DND-41 (cell line): ENCODE results near the gene SPRYD4.

Experiments
- CTCF ChIP-seq: IDR thresholded peaks from 2 replicates; pipeline ENCODE4 v1.5.1; 2012; ENCODE audit warnings: borderline replicate concordance, low read length, moderate library complexity, mild to moderate bottlenecking; ENCODE audit not compliant: poor library complexity, severe bottlenecking; ENCODE audit errors: extremely low read depth
- EZH2 ChIP-seq: IDR thresholded peaks from 3 replicates; pipeline ENCODE4 v1.6.1; 2012; ENCODE audit warnings: borderline replicate concordance, low read depth, mild to moderate bottlenecking, moderate library complexity, low read length, inconsistent platforms; ENCODE audit not compliant: severe bottlenecking

GRCh38 chr12:56476972-56477432, 8.6 kb downstream of the SPRYD4 start:
- TF ChIP-seq CTCF: no peak
- no peak for TF ChIP-seq EZH2
